ENCODE data around the gene SOBP.

- TF ChIP-seq CTCF (IDR thresholded peaks at IDR 0.05) (no peak), POLR2A (IDR thresholded peaks at IDR 0.05) (no peak)
Observed at GRCh38 chr6:107447663-107448216, 42.2 kb upstream of the SOBP start.

Measured in breast epithelium (tissue), 3 donors.